Measurements from ENCODE around the gene NTRK1.

Gene NTRK1

DNA sequence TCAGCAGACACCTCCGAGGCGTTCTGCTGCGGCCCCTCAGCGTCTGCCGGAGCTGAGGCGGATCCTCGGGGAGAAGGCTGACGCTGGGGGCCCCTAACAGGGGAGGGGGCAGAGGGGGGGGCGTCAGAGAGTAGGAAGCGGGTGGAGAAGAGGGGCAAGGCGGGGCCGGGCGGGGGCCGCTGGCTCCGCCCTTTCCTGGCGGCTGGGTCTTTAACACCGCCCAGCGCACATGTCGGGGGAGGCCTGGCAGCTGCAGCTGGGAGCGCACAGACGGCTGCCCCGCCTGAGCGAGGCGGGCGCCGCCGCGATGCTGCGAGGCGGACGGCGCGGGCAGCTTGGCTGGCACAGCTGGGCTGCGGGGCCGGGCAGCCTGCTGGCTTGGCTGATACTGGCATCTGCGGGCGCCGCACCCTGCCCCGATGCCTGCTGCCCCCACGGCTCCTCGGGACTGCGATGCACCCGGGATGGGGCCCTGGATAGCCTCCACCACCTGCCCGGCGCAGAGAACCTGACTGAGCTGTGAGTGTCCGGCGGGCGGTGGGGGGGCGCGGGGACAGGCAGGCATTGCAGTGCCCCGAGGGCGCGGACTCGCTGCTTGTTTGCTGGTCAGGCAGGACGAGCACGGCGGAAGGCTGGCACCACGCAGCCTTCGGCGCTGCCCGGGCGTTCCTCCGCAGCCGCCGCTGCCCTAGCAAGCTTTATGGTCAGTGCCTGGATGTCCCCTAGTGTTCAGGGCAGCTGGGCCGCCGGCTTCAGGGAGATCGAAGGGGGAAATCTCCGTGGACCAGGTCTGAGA lies at the start of gene NTRK1:
NTRK1 (plus strand) TSS at position 238 of the 796 bp plus-strand sequence; CDS start at position 308, 70 bp downstream.
- peak; percentile 44 for DNase-seq

DNA sequence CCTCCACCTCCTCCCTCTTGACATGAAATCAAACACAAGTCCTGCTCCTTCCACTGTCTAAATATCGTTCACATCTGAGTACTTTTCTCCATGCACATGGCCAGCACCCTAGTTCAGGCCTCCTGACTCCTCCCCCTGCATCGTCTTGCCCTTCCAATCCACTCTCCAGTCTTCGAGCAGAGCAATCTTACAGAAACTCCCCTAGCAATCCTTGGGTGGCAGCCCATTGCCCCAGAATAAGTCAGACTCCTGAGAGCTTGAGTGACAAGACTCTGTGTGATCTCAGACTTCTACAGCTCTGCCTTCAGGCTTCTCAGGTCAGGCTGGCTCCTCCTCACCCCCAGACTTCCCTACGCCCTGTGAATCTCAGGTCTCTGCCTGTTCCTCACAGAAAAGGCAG lies 49.5 kb upstream of the NTRK1 start:
- DNase-seq = no peak

DNA sequence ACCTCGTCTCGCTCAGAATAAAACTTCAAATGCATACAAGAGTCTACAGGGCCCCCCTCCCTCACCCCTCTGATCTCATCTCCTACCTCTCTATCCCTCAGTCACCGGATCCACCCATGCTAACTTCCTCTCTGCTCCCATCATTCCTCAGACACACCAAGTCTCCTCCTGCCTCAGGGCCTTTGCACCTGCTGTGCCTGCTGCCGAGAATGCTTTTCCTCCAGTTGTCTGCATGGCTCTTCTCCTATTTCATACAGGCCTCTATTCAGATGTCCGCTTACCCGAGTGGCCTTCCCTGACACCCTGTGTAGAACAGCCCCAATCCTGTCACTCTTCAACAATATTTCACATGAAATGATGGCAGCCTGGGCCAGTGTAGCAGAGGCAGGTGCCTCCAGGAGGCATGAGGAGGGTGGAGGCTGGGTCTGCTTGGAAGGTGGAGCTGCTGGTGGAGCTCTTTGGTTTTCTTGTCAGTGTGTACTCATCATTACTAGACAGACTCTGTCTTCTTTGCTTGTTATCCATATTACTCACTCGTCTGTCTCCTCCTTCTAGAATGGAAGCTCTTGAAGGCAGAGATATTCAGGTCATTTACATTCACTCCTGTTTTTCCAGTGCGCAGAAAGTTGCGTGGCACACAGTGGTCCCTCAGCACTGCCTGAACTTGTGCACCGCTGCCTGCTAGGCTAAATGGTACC lies 48.2 kb upstream of the NTRK1 start:
- no peak for DNase-seq

GRCh38 chr1:156813298-156813697 lies 47.4 kb upstream of the NTRK1 start:
- no peak for DNase-seq

GRCh38 chr1:156813750-156814570 lies 46.7 kb upstream of the NTRK1 start:
- peak; percentile 36 for DNase-seq

DNA sequence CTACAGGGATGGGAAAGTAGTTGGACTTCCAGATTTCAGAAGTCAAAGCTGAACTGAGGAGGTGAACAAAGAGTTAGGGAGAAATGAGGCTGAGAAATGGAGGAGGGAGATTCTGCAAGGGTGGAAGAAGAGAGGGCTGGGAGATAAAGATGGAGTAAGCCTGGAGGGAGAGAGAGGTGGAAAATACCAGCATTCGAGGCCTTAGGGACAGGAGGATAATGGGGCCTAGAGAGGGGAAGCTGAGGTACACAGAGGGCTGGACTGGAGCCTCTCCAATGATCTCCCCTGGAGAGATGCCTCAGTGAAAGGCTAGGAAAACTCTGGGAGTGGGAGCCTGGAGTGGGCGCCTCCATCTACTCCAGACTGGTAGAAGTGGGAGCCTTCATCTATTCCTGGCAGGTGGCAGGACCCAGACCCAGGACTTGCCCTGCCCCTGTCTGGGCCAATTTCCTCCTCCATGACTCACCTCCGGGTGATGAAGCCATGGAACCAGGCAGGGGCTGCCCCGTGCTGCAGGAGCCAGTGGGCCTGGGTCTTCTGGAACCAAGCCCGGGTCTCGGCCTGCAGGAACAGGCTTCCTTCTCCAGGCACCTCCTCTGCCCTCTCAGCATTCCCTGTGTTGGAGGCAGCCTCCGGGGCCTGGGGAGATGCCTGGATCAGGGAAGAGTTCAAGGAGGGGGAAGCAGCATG lies 45.9 kb upstream of the NTRK1 start:
- DNase-seq = no peak

DNA sequence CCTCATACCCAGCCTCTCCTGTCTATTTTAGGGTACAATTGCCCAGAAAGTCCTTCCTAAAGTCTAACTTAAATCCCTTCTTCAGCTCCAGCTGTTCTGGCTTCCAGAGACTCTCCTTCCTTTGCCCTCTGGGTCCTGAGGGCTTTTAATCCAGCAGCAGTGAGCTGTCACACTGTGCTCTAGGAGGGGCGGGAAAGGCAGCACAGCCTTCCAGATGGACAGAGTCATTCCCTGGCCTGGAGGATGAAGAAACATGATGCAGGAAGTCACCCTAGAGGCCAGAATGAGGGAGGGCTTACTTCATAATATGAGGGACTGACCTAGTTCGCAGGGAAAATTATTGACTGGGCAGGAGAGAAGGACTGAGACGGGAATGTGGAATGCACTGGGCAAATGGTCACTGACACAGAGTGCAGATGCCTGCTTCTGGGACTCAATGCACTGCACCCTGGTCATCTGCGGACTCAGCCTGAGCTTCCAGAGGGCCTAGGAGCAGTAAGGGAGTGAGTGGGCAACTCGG lies 45.3 kb upstream of the NTRK1 start:
- no peak for DNase-seq

GRCh38 chr1:156815961-156816422 lies 44.7 kb upstream of the NTRK1 start:
- no peak for DNase-seq

GRCh38 chr1:156816561-156817328 lies 43.9 kb upstream of the NTRK1 start, which contains the start of gene SH2D2A:
Gene SH2D2A, minus strand, starts transcription at chr1:156816848. Its CDS starts 140 bp downstream, at chr1:156816708.
- no peak for DNase-seq

GRCh38 chr1:156821801-156822200 lies 38.9 kb upstream of the NTRK1 start:
- DNase-seq = no peak

GRCh38 chr1:156822680-156823079 lies 38.0 kb upstream of the NTRK1 start:
- no peak for DNase-seq

- no peak for DNase-seq
These were observed 37.4 kb upstream of the NTRK1 start for GRCh38 chr1:156823210-156823790.

DNA sequence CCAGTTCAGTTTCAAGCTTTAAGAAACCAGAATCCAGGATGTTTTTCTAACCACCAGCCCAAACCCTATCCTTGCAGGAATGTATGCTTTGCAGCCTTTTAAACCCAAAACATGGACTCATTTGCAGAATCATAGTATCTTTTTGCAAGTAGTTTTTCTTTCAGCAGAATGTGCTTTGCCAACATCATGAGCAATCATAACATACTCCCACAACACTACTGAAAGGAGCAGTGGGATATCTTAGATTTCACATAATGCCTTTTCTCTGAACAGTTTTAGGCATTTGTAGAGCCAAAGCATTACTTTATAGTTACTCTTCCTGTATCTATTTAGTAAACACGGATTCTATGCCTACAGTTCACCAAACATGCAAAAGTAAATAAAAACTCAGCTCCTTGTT lies 34.0 kb upstream of the NTRK1 start:
- no peak for DNase-seq

DNA sequence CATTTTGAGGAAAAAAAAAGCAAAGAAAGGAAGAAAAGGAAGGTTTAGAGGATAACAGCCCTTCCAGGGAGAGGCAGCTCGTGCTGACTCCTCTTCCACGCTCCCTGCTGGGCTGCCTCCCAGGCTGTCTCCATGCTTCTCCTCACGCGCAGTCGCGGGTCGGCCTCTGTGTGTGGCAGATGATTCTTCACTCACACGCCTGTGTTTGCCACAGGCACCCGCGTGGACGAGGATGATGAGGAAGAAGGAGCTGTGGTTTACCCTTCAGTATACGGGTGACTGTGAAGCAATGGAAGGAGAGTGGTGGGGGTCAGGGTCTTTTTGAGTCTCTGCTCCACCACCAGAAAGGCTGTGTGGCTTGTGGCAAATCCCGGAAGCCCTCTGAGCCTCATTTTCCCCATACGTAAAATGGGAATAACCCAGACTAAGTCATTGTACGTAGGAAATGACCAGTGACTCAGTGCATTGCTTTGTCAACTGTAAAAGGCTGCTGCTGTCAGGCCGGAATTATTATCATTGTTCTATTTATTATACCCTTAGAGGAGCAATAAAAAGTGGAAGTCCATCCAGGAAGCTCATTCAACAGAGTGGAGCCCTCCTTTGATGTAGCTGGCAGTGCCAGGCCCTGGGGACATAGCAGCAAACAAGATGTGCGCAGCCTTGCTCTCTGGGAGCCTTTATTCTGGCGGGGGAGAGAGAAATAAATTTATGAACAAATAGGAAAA lies 32.1 kb upstream of the NTRK1 start:
- DNase-seq = no peak

DNA sequence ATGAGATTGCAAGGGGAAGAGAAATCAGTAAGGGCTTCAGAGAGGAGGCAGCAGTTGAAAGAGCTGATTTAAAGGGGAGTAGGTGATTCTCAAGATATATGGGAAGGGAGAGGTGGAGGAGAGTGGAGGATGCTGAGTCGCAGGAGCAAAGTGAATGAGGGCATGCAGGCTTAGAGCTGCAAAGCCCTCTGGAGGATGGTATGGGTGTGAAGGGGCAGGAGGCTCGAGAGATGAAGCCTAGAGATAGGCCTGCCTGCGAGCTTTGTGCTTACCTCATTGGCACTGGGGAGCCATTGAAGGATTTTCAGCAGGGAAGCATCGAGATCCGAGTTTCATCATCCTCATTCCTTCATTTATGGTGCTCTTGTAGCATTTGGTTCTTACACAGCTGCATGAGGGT lies 28.2 kb upstream of the NTRK1 start:
- no peak for DNase-seq

DNA sequence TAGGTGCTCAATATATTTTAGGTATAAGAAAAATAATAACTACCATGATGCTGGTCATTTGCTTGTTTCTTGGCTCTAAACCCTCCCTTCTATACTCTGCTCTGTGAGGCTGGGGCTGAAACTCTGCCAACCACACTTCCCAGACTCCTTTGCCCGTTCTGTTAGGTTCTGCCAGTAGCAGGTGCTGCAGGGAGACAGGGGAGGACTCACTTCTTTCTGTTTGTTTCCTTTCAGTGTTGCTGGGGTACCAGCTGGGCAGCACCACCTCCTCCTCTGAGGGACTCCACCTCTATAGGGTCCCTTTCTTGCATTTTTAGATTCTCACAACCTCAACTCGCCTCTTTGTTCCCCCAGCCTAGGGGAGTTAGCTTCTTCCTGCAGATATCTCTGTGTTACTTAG lies 27.1 kb upstream of the NTRK1 start:
- DNase-seq = peak; percentile 12

- DNase-seq = no peak
These were observed 26.3 kb upstream of the NTRK1 start for GRCh38 chr1:156834322-156834721.

- no peak for DNase-seq
These were observed 24.5 kb upstream of the NTRK1 start for GRCh38 chr1:156836041-156836654.

DNA sequence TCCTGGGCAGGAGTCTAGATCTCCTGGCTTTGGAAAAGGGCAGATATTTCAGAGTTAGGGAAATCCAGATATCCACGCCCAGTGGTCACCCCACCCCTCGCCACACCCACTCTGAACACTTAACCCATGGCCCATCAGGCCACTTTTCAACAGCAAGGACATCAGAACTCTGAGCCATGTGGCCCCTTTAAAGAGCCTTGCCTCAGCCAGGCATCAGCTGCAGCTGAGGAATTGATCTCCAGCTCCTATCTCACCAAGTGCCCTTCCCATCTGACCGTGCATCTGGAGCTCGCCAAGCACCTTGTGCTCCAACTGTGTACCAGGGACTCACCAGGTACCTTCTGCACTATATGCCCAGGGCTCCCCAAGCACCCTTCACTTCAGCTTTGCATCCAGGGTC lies 23.8 kb upstream of the NTRK1 start:
- DNase-seq = no peak

DNA sequence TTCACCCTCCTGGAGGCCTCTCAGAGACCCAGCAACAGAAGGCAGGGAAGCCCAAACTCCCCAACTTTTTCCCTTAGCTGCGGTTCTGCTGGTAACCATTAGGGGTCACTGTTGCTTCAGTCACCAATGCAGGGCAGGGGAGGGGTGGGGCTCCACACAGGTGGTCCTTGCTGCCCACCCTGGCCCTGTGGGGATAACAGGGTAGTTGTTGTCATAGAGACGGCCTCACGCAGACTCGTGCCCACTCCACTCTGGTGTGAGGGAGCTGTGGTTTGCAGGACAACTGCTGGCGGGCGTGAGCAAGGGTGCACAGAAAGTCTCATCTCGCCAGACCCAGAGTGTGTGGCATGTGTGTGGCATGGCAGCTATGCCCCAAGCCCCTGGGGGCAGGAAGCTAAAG lies 21.7 kb upstream of the NTRK1 start:
- DNase-seq = peak; percentile 11

Measured in NCI-H2107 (cell line).